ENCODE data around the gene CCDC183.
"Not testable (repeated sequence)": the region's sequence is repeated elsewhere in the genome, so short reads cannot be mapped to it uniquely, and the experiment has no call there.

CCDC183 gene

GRCh38 chr9:136802321-136802720 lies 6.2 kb downstream of the CCDC183 start:
- no peak overlapping the region for H3K27ac Mint-ChIP-seq
- peaks cover 27% of the 10 kb centered on the region for H3K4me1 Mint-ChIP-seq
- no peak overlapping the region for H3K4me3 Mint-ChIP-seq
- no peaks in the 10 kb centered on the region for H3K9me3 Mint-ChIP-seq
- no peaks in the 10 kb centered on the region for H3K36me3 Mint-ChIP-seq
- no peaks in the 10 kb centered on the region for H3K27me3 Mint-ChIP-seq

GRCh38 chr9:136803009-136803550 lies 6.9 kb downstream of the CCDC183 start:
- H3K4me3 Mint-ChIP-seq, H3K27me3 Mint-ChIP-seq: not testable (repeated sequence)
- H3K4me1 Mint-ChIP-seq = peaks cover 27% of the 10 kb centered on the region

DNA sequence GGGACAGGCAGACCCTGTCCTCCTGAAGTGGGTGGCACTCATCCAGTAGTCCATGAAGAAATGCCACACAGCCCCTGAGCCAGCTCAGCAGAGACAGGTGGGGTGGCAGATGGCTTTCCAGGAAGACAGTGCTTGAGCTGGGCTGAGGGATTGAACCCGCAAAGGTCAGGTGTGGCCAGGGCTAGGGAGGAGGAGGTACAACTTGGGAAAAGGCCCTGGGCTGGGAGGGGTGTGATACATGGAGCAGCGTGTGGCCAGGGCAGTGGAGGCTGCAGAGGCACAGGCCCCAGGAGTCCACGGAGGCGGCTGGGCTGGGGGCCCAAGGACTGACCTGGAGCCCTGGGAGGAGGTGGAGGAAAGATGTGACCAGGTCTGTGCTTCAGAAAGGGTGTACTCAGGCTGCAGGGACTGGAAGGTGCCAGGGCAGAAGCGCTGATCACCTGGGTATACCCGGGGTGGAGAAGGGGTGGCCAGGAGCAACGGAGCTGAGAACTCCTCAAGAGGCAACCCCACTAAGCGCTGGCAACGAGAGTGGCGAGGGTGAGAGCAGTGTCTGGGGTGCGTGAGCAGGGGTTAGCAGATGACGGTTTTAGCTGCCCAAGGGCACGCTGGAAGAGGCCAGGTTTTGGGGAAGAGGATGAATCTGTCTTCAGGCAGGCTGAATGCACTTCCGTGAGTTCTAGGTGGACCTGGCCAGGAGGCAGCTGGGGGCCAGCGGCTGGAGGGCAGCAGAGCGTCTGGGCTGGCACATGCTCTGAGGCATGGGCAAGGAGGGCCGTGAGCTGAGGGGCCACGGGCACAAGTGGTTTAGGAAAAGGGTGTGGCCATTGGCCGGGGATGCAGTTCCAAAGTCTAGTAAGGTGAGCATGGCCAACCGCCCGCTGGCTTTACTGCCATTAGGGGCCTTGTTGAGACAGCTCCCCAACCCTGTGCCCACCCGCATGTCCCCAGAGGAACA lies 7.7 kb downstream of the CCDC183 start:
- Mint-ChIP-seq H3K27me3 (no peaks in the 10 kb centered on the region), H3K4me1 (peaks cover 29% of the 10 kb centered on the region), H3K9me3 (no peaks in the 10 kb centered on the region), H3K36me3 (no peaks in the 10 kb centered on the region), H3K27ac (no peak overlapping the region), H3K4me3 (peak overlapping the region; percentile 7)

More at GRCh38 chr9:136803009-136803550, 6.9 kb downstream of the CCDC183 start:
- not testable (repeated sequence) for H3K9me3 Mint-ChIP-seq, H3K36me3 Mint-ChIP-seq, H3K27ac Mint-ChIP-seq

- Mint-ChIP-seq H3K4me3 (no peak overlapping the region), H3K27ac (no peak overlapping the region), H3K36me3 (peaks cover 2% of the 10 kb centered on the region), H3K9me3 (no peaks in the 10 kb centered on the region), H3K4me1 (peaks cover 37% of the 10 kb centered on the region), H3K27me3 (no peaks in the 10 kb centered on the region)
Observed at GRCh38 chr9:136804509-136805206, 8.5 kb downstream of the CCDC183 start.

GRCh38 chr9:136805207-136805740 lies 9.1 kb downstream of the CCDC183 start:
- peaks cover 39% of the 10 kb centered on the region for H3K4me1 Mint-ChIP-seq
- no peaks in the 10 kb centered on the region for H3K9me3 Mint-ChIP-seq
- peaks cover 2% of the 10 kb centered on the region for H3K36me3 Mint-ChIP-seq
- H3K4me3 Mint-ChIP-seq = no peak overlapping the region
- H3K27ac Mint-ChIP-seq = no peak overlapping the region
- no peaks in the 10 kb centered on the region for H3K27me3 Mint-ChIP-seq

- no peak overlapping the region for H3K27ac Mint-ChIP-seq
- H3K27me3 Mint-ChIP-seq = no peaks in the 10 kb centered on the region
Observed at GRCh38 chr9:136806067-136806466, 9.9 kb downstream of the CCDC183 start.

DNA sequence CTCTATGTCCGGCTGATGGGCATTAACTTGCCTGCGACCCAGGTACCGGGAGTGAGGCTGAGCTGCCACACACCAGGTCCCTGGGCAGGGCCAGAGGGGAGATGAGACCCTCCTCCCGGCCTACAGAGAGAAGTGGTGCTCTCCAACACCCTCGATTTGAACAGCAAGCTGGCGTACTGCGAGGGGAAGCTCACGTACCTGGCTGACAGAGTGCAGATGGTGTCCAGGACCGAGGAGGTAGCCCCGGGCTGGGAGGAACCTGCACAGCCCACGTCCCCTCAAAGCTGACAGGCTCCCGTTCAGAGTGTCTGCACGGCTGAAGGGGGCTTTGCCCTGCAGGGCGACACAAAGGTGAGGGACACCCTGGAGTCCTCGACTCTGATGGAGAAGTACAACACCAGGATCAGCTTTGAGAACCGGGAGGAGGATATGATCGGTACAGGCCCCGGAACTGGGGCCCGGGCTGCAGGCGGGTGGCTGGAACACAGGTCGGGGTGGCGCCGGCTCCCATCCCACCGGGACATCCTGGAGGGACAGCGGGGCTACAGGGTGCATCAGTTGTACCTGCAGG lies 10.6 kb downstream of the CCDC183 start:
- peak overlapping the region; percentile 90 for H3K4me3 Mint-ChIP-seq
- peak overlapping the region; percentile 62 for H3K27ac Mint-ChIP-seq
- peaks cover 32% of the 10 kb centered on the region for H3K4me1 Mint-ChIP-seq
- no peaks in the 10 kb centered on the region for H3K27me3 Mint-ChIP-seq
- peaks cover 4% of the 10 kb centered on the region for H3K36me3 Mint-ChIP-seq
- H3K9me3 Mint-ChIP-seq = no peaks in the 10 kb centered on the region

More at GRCh38 chr9:136806067-136806466, 9.9 kb downstream of the CCDC183 start:
- H3K9me3 Mint-ChIP-seq = no peaks in the 10 kb centered on the region
- peaks cover 34% of the 10 kb centered on the region for H3K4me1 Mint-ChIP-seq
- H3K4me3 Mint-ChIP-seq = peak overlapping the region; percentile 90
- peaks cover 4% of the 10 kb centered on the region for H3K36me3 Mint-ChIP-seq

- H3K4me1 Mint-ChIP-seq = peaks cover 38% of the 10 kb centered on the region
- H3K9me3 Mint-ChIP-seq = no peaks in the 10 kb centered on the region
- H3K27me3 Mint-ChIP-seq = no peaks in the 10 kb centered on the region
- peak within 1 kb of the TSS; percentile 90 for H3K4me3 Mint-ChIP-seq
- peak within 1 kb of the TSS; percentile 92 for H3K27ac Mint-ChIP-seq
- H3K36me3 Mint-ChIP-seq = peaks cover 4% of the 10 kb centered on the region
Observed at GRCh38 chr9:136807281-136808074, 11.3 kb downstream of the CCDC183 start, which contains the start of gene RABL6. TSS of gene RABL6 (plus strand) at chr9:136807948. CDS start at chr9:136808197, 249 bp downstream.

GRCh38 chr9:136808075-136808805 lies 12.1 kb downstream of the CCDC183 start:
- Mint-ChIP-seq H3K36me3 (peaks cover 10% of the 10 kb centered on the region), H3K4me1 (peaks cover 45% of the 10 kb centered on the region), H3K27ac (no peak overlapping the region), H3K27me3 (no peaks in the 10 kb centered on the region), H3K4me3 (peak overlapping the region; percentile 88), H3K9me3 (no peaks in the 10 kb centered on the region)

GRCh38 chr9:136808806-136809158 lies 12.6 kb downstream of the CCDC183 start:
- H3K4me1 Mint-ChIP-seq = peaks cover 48% of the 10 kb centered on the region
- H3K4me3 Mint-ChIP-seq = peak overlapping the region; percentile 88
- H3K36me3 Mint-ChIP-seq = peaks cover 10% of the 10 kb centered on the region
- H3K27me3 Mint-ChIP-seq = no peaks in the 10 kb centered on the region
- no peaks in the 10 kb centered on the region for H3K9me3 Mint-ChIP-seq
- peak overlapping the region; percentile 59 for H3K27ac Mint-ChIP-seq

DNA sequence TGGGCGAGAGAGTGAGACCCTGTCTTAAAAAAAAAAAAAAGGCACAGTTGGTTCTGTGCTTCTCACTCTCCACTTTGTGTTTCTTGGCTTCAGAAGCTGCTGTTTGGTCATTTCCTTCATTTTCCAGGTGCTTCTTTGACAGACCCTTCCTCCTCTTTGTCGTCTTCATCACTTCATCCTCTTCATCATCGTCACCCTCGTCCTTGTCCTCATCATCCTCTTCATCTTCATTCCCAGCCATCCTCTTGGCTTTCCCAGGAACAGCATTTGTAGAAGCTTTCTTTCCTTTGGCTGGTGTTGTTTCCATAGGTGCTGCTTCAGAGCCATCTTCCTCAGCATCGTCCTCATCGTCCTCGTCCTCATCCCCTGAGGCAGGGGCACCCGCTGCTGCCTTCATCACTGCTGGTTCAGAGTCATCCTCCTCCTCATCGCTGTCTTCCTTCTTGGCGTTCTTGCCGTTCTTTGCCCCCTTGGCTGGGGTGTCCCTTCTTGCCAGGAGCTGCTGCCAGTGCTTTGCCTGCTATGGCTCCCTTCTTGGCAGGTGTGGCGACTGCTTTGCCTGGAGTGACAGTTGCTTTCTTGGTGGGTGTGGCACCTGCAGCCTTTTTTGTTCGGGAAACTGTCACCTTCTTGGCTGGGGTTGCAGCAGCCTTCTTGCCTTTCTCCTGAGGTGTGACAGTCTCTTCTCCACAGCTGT lies 18.7 kb downstream of the CCDC183 start:
- no peaks in the 10 kb centered on the region for H3K27me3 Mint-ChIP-seq
- no peak overlapping the region for H3K4me3 Mint-ChIP-seq
- H3K9me3 Mint-ChIP-seq = no peaks in the 10 kb centered on the region
- H3K4me1 Mint-ChIP-seq = peaks cover 49% of the 10 kb centered on the region
- H3K36me3 Mint-ChIP-seq = peaks cover 17% of the 10 kb centered on the region
- H3K27ac Mint-ChIP-seq = no peak overlapping the region

DNA sequence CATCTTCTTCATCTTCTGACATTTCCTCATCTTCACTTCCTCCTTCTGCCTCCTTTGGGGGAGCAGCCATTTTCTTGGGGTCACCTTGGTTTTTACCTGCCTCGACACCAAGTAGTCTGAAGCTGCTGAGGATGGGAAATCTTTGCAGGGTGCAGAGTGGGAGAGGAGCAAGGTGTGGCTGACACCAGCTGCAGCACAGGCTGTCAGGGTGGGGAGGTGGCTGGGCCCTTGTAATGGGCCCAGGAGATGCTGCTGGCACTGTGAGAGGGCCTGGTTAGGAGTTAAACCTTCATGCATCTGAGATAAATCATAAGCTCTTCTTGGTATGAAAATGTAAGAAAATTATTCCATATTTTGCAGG lies 19.3 kb downstream of the CCDC183 start:
- peaks cover 17% of the 10 kb centered on the region for H3K36me3 Mint-ChIP-seq
- H3K4me3 Mint-ChIP-seq = no peak overlapping the region
- peaks cover 45% of the 10 kb centered on the region for H3K4me1 Mint-ChIP-seq
- H3K9me3 Mint-ChIP-seq = no peaks in the 10 kb centered on the region
- no peaks in the 10 kb centered on the region for H3K27me3 Mint-ChIP-seq
- H3K27ac Mint-ChIP-seq = no peak overlapping the region

DNA sequence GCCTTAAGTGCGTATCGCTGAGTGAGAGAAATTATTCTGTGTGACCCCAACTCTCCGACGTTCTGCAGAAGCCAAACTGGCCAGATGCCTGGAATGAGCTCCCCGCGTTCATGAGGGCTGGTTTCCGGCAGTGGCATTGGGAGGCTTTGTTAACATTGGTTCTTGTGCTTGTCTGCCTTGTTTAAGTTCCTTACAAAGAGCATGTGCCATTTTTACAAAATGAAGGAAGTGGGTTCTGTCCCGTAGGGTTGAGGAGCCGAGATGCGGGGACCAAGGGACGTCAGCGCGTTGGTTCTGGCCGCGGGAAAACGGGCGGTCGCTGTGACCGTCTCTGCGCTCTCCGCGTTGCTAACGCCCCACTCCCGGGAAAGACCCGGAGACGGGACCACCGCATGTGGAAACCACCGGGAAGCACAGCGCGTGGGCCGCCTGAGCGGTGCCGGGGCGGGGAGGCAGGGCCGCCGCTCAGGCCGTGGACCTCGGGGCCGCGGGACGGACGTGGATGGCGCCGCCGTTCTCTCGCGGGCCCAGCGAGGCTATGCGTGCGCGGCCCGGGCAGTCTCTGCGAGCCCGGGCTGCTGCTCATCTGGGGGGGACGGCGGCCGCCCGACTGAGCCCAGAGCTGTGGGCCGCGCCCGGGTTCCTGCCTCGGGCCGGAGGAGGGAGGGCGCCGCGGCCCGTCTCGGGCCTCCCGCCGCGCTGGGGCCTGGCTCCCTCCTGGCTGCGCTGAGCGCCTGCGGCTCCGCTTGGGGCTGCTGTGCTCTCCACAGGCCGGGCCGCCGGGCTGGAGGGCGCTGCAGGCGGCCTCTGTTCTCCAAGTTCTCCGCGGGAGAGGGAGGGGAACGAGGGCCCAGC lies 25.1 kb downstream of the CCDC183 start:
- Mint-ChIP-seq H3K36me3 (peaks cover 4% of the 10 kb centered on the region), H3K27ac (no peak overlapping the region), H3K27me3 (no peaks in the 10 kb centered on the region), H3K9me3 (no peaks in the 10 kb centered on the region), H3K4me1 (peaks cover 17% of the 10 kb centered on the region), H3K4me3 (no peak overlapping the region)
